Measurements from ENCODE around the gene PIAS2. TPM values are rescaled to one million over a fixed set of nuclear protein-coding genes. Genes with fewer than 3 reads are reported as not detected.
"Not testable (repeated sequence)": the region's sequence is repeated elsewhere in the genome, so short reads cannot be mapped to it uniquely, and the experiment has no call there.

Gene PIAS2, protein sequence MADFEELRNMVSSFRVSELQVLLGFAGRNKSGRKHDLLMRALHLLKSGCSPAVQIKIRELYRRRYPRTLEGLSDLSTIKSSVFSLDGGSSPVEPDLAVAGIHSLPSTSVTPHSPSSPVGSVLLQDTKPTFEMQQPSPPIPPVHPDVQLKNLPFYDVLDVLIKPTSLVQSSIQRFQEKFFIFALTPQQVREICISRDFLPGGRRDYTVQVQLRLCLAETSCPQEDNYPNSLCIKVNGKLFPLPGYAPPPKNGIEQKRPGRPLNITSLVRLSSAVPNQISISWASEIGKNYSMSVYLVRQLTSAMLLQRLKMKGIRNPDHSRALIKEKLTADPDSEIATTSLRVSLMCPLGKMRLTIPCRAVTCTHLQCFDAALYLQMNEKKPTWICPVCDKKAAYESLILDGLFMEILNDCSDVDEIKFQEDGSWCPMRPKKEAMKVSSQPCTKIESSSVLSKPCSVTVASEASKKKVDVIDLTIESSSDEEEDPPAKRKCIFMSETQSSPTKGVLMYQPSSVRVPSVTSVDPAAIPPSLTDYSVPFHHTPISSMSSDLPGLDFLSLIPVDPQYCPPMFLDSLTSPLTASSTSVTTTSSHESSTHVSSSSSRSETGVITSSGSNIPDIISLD
- 10 to 100 TPM; 48.9 to 55.9 (median 50.0) TPM for total RNA-seq
- 48.8 TPM for total RNA-seq (2013)

DNA sequence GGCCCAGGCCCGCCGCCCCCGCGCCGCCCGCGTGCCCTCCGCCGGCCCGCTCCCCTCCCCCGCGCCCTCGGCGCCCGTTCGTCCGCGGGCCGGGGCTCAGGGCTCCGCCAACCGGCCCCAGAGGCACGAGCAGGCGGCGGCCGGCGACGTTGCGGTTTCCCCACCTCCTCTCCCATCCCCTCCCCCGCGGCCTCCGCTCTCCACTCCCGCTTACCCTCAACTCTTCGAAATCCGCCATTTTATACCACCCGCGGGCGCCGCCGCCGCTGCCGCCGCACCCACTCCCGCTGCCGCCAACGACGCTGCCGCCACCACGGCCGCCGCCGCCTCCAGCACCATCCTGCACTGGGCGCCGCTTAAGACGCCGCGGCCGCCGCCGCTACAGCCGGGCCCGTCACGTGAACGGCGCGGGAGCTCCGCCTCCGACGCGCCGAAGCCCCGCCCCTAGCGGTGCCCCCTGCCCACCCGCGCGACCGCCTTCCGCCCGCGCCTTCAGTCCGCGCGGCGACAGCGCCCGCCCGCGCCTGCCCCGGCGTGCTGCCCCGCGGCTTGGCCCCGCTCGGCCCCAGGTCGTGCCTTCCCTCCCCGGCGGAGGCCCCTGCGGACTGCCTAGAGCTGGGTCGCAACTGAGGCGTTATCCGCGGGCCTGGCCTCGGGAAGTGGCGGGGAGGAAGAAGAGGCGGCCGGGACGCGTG, at the start of gene PIAS2, which contains the start of gene KATNAL2:
PIAS2 (minus strand) TSS at position 400 of the 695 bp plus-strand sequence; CDS start at position 238, 162 bp downstream.
KATNAL2 (plus strand) TSS at position 495 of the 695 bp plus-strand sequence. CDS start 29,271 bp downstream, outside the sequence.
- H3K27me3 ChIP-seq (ENCODE audit: control insufficient read depth, insufficient read depth, low read length) = no peaks in the 10 kb centered on the region
- peaks cover 37 to 43% of the 10 kb centered on the region in 2 donors for H3K4me1 Mint-ChIP-seq

GRCh38 chr18:46966266-46966665, 49.0 kb upstream of the PIAS2 start:
- H3K27me3 ChIP-seq (ENCODE audit: control insufficient read depth, insufficient read depth, low read length); intact Hi-C loops (cut with micrococcal nuclease); H3K27ac ChIP-seq (ENCODE audit: low read length); H3K9me3 ChIP-seq (ENCODE audit: control insufficient read depth, insufficient read depth, low read length); H3K4me1 Mint-ChIP-seq; H3K4me1 ChIP-seq (ENCODE audit: control insufficient read depth, insufficient read depth, low read length); H3K27ac Mint-ChIP-seq; H3K4me3 ChIP-seq (ENCODE audit: low read length); H3K36me3 ChIP-seq (ENCODE audit: control insufficient read depth, insufficient read depth, low read length); H3K4me3 Mint-ChIP-seq; H3K27me3 Mint-ChIP-seq (ENCODE audit: low read depth in 2 of 2); DNase-seq; H3K9me3 Mint-ChIP-seq; H3K36me3 Mint-ChIP-seq: not testable (repeated sequence)
- peak in 1 of 3 donors; percentile 7 for ATAC-seq
- no CpG with 5 or more reads among the region's 10 CpGs for WGBS (ENCODE audit: insufficient coverage)

More for the DNA sequence above, at the start of gene PIAS2, which contains the start of gene KATNAL2:
- under 1% methylated on average over 106 of the region's 107 CpGs for whole genome bisulfite sequencing (ENCODE audit: insufficient coverage)
- TF ChIP-seq CTCF (IDR thresholded peaks at IDR 0.05) = no peak
- Mint-ChIP-seq H3K27ac (peak within 1 kb of the TSS; percentile 80 to 86), H3K9me3 (no peaks in the 10 kb centered on the region), H3K4me3 (peak within 1 kb of the TSS; percentile 81), H3K27me3 (ENCODE audit: low read depth in 2 of 2) (no peaks in the 10 kb centered on the region), H3K36me3 (no peaks in the 10 kb centered on the region)
- Histone ChIP-seq H3K4me3 (ENCODE audit: low read length) (peak within 1 kb of the TSS; percentile 84), H3K4me1 (ENCODE audit: control insufficient read depth, insufficient read depth, low read length) (peaks cover 13% of the 10 kb centered on the region), H3K9me3 (ENCODE audit: control insufficient read depth, insufficient read depth, low read length) (no peaks in the 10 kb centered on the region), H3K36me3 (ENCODE audit: control insufficient read depth, insufficient read depth, low read length) (no peaks in the 10 kb centered on the region), H3K27ac (ENCODE audit: low read length) (peak within 1 kb of the TSS; percentile 70)
- DNase-seq = peak; percentile 73 to 87
- peak; percentile 78 to 89 (median 82) for ATAC-seq
- intact Hi-C loops (cut with micrococcal nuclease) = no loop called here

GRCh38 chr18:46964579-46965293, 47.4 kb upstream of the PIAS2 start:
- peak in 2 of 3 donors; percentile 46 to 52 for ATAC-seq

GRCh38 chr18:46963656-46964578, 46.6 kb upstream of the PIAS2 start:
- peak in 2 of 3 donors; percentile 34 to 50 for ATAC-seq
- H3K27me3 Mint-ChIP-seq (ENCODE audit: low read depth in 2 of 2) = peaks cover 0 to 11% of the 10 kb centered on the region in 2 donors
- H3K4me3 ChIP-seq (ENCODE audit: low read length); H3K27me3 ChIP-seq (ENCODE audit: control insufficient read depth, insufficient read depth, low read length); H3K36me3 ChIP-seq (ENCODE audit: control insufficient read depth, insufficient read depth, low read length); H3K9me3 ChIP-seq (ENCODE audit: control insufficient read depth, insufficient read depth, low read length); H3K4me1 ChIP-seq (ENCODE audit: control insufficient read depth, insufficient read depth, low read length); H3K27ac Mint-ChIP-seq; H3K36me3 Mint-ChIP-seq; H3K9me3 Mint-ChIP-seq; intact Hi-C loops (cut with micrococcal nuclease); H3K4me1 Mint-ChIP-seq; H3K4me3 Mint-ChIP-seq; H3K27ac ChIP-seq (ENCODE audit: low read length); DNase-seq: not testable (repeated sequence)
- WGBS (ENCODE audit: insufficient coverage) = no CpG with 5 or more reads among the region's 79 CpGs

More at GRCh38 chr18:46964579-46965293, 47.4 kb upstream of the PIAS2 start:
- H3K4me3 Mint-ChIP-seq; H3K9me3 ChIP-seq (ENCODE audit: control insufficient read depth, insufficient read depth, low read length); DNase-seq; intact Hi-C loops (cut with micrococcal nuclease); H3K9me3 Mint-ChIP-seq; H3K27ac ChIP-seq (ENCODE audit: low read length); H3K27me3 ChIP-seq (ENCODE audit: control insufficient read depth, insufficient read depth, low read length); H3K4me1 Mint-ChIP-seq; H3K36me3 ChIP-seq (ENCODE audit: control insufficient read depth, insufficient read depth, low read length); H3K4me1 ChIP-seq (ENCODE audit: control insufficient read depth, insufficient read depth, low read length); H3K36me3 Mint-ChIP-seq; H3K27ac Mint-ChIP-seq; H3K4me3 ChIP-seq (ENCODE audit: low read length): not testable (repeated sequence)
- peaks cover 0 to 11% of the 10 kb centered on the region in 2 donors for H3K27me3 Mint-ChIP-seq (ENCODE audit: low read depth in 2 of 2)
- no CpG with 5 or more reads among the region's 31 CpGs for WGBS (ENCODE audit: insufficient coverage)

All from natural killer cell (primary cell).